ENCODE measurements around the gene ERGIC1.

The ERGIC1 gene

DNA sequence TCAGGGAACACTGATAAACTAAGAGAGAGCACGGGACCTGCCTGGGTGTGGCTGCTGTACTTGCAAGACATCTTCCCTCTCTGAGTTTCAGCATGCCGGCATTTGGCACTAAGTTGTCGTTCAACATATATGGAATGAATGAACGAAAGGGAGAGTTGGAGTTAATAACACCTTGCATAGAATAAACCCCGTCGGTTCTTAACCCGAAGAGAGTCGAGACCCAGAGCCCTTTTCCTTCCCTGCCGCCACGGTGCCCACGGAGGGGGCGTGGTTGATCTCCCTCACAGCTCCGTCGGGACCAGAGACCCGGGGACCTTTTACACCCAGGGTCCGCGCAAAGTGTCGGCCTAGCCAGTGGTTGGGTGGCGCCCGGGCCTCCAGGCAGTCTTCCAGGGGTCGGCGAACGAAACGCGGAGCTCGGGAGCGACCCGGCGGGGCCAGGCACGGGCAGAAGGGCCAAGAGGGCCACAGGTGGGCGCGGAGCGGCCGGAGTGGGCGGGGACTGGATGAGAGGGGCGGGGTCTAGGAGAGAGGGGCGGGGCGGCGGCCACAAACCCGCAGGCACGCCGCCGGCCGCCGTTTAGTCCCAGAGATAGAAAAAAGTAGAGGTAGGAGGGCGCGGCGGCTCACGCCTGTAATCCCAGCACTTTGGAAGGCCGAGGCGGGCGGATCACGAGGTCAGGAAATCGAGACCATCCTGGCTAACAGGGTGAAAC, 124.4 kb downstream of the ERGIC1 start:
- peak; percentile 64 for DNase-seq (ENCODE audit: low read depth)
- TF ChIP-seq, protein P1, sequence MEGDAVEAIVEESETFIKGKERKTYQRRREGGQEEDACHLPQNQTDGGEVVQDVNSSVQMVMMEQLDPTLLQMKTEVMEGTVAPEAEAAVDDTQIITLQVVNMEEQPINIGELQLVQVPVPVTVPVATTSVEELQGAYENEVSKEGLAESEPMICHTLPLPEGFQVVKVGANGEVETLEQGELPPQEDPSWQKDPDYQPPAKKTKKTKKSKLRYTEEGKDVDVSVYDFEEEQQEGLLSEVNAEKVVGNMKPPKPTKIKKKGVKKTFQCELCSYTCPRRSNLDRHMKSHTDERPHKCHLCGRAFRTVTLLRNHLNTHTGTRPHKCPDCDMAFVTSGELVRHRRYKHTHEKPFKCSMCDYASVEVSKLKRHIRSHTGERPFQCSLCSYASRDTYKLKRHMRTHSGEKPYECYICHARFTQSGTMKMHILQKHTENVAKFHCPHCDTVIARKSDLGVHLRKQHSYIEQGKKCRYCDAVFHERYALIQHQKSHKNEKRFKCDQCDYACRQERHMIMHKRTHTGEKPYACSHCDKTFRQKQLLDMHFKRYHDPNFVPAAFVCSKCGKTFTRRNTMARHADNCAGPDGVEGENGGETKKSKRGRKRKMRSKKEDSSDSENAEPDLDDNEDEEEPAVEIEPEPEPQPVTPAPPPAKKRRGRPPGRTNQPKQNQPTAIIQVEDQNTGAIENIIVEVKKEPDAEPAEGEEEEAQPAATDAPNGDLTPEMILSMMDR (IDR thresholded peaks at IDR 0.05; ENCODE audit: low read length, missing control alignments) = no peak
- peak overlapping the region; percentile 100 for H3K4me3 ChIP-seq (replicated peaks; ENCODE audit: low read depth, low read length)

DNA sequence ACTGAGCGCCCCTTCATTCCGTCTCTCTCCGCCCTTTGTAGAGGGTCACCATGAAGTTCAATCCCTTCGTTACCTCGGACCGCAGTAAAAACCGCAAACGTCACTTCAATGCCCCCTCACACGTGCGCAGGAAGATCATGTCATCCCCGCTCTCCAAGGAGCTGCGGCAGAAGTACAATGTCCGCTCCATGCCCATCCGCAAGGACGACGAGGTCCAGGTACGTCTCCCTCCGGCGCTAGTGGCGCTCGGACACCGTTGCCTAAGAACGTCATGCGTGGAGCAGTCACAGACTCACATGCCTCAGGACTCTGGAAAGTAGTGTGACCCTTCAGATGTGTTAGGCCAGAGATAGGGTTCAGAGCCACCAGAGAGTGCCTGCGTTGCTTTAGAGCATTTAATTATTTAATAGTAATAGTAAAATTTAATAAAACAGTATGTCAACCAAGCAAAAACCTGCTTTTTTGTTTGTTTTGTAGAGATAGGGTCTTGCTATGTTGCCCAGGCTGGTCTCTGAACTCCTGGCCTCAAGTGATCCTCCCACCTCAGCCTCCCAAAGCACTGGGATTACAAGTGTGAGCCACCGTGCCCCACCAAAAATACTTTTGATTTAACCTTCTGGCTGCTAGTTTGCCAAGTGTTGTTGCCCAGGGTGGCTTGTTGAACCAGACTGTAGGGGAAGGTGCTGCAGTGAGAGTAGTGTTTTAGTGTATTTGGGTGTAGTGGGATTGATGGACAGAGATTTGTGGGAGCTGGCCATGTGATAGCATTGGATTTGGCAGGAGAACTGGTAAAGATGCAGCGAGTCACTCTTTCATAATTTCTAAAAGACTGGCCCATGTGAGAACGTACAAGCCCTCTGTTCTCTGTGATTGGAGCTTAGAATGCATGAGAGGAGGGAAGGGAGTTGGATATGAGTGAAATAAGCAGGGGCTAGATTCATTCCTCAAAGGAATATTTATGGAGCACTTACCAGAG, 126.1 kb downstream of the ERGIC1 start:
- peak overlapping the region; percentile 100 for H3K4me3 ChIP-seq (replicated peaks; ENCODE audit: low read depth, low read length)
- no peak for DNase-seq (ENCODE audit: low read depth)
- TF ChIP-seq, protein P1 (IDR thresholded peaks at IDR 0.05; ENCODE audit: low read length, missing control alignments) = no peak

- no peak overlapping the region for H3K4me3 ChIP-seq (replicated peaks; ENCODE audit: low read depth, low read length)
- TF ChIP-seq, protein P1 (IDR thresholded peaks at IDR 0.05; ENCODE audit: low read length, missing control alignments) = no peak
- no peak for DNase-seq (ENCODE audit: low read depth)
Observed at GRCh38 chr5:172969921-172970320, 135.9 kb downstream of the ERGIC1 start.

DNA sequence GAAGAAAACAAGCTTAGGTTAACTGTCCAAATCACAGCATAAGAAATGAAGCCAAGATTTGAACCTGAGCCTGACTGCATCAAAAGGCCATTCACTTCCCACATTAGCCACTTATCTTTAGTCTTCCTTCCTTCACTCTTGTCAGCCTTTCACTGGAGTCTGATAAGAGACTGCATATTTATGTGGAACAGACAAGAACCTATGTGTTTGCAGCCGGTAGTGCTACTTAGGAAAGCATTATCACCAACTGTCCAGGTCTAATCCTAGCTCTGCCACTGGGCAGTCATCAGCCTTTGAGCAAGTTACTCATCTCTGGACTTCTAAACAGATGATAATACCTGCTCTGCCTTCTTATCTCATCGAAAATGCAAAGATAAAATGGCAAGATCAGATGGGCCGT, 137.4 kb downstream of the ERGIC1 start:
- no peak overlapping the region for H3K4me3 ChIP-seq (replicated peaks; ENCODE audit: low read depth, low read length)
- no peak for DNase-seq (ENCODE audit: low read depth)
- TF ChIP-seq, protein P1 (IDR thresholded peaks at IDR 0.05; ENCODE audit: low read length, missing control alignments) = no peak

DNA sequence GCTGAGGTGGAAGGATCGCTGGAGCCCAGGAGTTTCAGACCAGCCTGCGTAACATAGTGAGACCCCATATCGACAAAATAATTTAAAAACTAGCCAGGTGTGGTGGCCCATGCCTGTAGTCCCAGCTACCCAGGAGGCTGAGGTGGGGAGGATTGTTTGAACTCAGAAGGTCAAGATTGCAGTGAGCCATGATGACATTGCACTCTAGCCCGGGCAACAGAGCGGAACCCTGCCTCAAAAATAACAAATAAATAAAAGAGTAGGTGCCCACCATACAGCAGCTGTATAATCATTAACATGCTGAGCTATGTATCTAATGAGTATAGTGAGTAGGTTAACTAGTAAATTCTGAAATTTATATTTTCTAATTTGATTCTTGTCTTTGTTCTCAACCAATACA, 138.5 kb downstream of the ERGIC1 start:
- TF ChIP-seq, protein P1 (IDR thresholded peaks at IDR 0.05; ENCODE audit: low read length, missing control alignments) = no peak
- DNase-seq (ENCODE audit: low read depth) = no peak
- no peak overlapping the region for H3K4me3 ChIP-seq (replicated peaks; ENCODE audit: low read depth, low read length)

- H3K4me3 ChIP-seq (replicated peaks; ENCODE audit: low read depth, low read length) = no peak overlapping the region
- peak; percentile 75 for DNase-seq (ENCODE audit: low read depth)
- TF ChIP-seq, protein P1 (IDR thresholded peaks at IDR 0.05; ENCODE audit: low read length, missing control alignments) = no peak
Observed at GRCh38 chr5:172973127-172973916, 139.3 kb downstream of the ERGIC1 start.

All from fibroblast of pulmonary artery (primary cell).